Lung (tissue), 12 donors: ENCODE measurements around the gene ACACA. TPM values are rescaled to one million over a fixed set of nuclear protein-coding genes. Genes with fewer than 3 reads are reported as not detected.

ENCODE experiments used
- ATAC-seq: fragments of 200-7000 bp; cut with Tn5 transposase; one replicate; pipeline ENCODE4 v1.9.1; 2020; ENCODE audit warnings: moderate number of reproducible peaks; ENCODE audit not compliant: insufficient read depth, low FRiP score
- DNase-seq, 3 donors: peaks; one replicate each; pipeline ENCODE4 v3.0.0-alpha.2; 2013 to 2017
- H3K27ac ChIP-seq, 2 donors: one replicate each; pipeline ENCODE4 v1.5.1; 2013; ENCODE audit warnings: mild to moderate bottlenecking in 2 of 2, moderate library complexity in 2 of 2, control low read depth in 1 of 2, inconsistent platforms in 1 of 2, low read depth in 1 of 2, low read length in 1 of 2
- H3K27me3 ChIP-seq, 3 donors: one replicate each; pipeline ENCODE4 v1.5.1; 2013; ENCODE audit warnings: low read length in 2 of 3; ENCODE audit not compliant: control insufficient read depth in 3 of 3, insufficient read depth in 3 of 3
- H3K36me3 ChIP-seq, 4 donors: one replicate each; pipeline ENCODE4 v1.5.1; 2013; ENCODE audit warnings: low read length in 4 of 4, mild to moderate bottlenecking in 1 of 4, moderate library complexity in 1 of 4; ENCODE audit not compliant: control insufficient read depth in 4 of 4, insufficient read depth in 4 of 4
- H3K4me1 ChIP-seq, 5 donors: one replicate each; pipeline ENCODE4 v1.5.1; 2013; ENCODE audit warnings: low read length in 5 of 5, mild to moderate bottlenecking in 2 of 5, moderate library complexity in 1 of 5; ENCODE audit not compliant: control insufficient read depth in 5 of 5, insufficient read depth in 5 of 5
- H3K4me3 ChIP-seq: one replicate; pipeline ENCODE4 v1.5.1; 2013; ENCODE audit warnings: mild to moderate bottlenecking, control low read depth, moderate library complexity
- H3K9ac ChIP-seq, 2 donors: one replicate each; pipeline ENCODE4 v1.5.1; 2013; ENCODE audit warnings: low read length in 2 of 2, control low read depth in 1 of 2; ENCODE audit not compliant: insufficient read depth in 1 of 2
- H3K9me3 ChIP-seq, 4 donors: one replicate each; pipeline ENCODE4 v1.5.1; 2013; ENCODE audit warnings: low read length in 3 of 4, mild to moderate bottlenecking in 1 of 4, moderate library complexity in 1 of 4; ENCODE audit not compliant: control insufficient read depth in 4 of 4, insufficient read depth in 3 of 4
- WGBS, 2 donors: extraction: QIAGEN DNeasy Blood & Tissue Kit; methylation state at CpG; one replicate each; pipeline ENCODE4 v1.1.7; 2013; 5-methylcytosine and 5-hydroxymethylcytosine counted together
- polyA plus RNA-seq, 2 donors: library from polyadenylated mRNA; stranded (reverse); fragments of 200-250 nt; gene quantifications; one replicate each; pipeline ENCODE4 v1.2.1, GENCODE V29; 2013
- total RNA-seq, 2 donors: library from RNA; depleted of rRNA in 1 of 2; stranded (reverse); fragments of >200 nt in 1 of 2; gene quantifications; one replicate each; pipeline ENCODE4 v1.2.1, GENCODE V29; 2014 to 2021
- TF ChIP-seq, protein P1 (sequence below): IDR thresholded peaks from 2 replicates; pipeline ENCODE4 v1.5.1; 2012; ENCODE audit warnings: mild to moderate bottlenecking; ENCODE audit errors: control extremely low read depth, extremely low read depth
- donor health status: control.
- donor health status: control.
- donor health status: Bipolar disorder and iron deficiency.
- donor health status: healthy.
- donor health status: DM: yes; HTN: yes; CAD: no.

ACACA gene
- total and polyA plus RNA-seq, 4 donors: 26.0 to 111 (median 55.6) TPM

DNA sequence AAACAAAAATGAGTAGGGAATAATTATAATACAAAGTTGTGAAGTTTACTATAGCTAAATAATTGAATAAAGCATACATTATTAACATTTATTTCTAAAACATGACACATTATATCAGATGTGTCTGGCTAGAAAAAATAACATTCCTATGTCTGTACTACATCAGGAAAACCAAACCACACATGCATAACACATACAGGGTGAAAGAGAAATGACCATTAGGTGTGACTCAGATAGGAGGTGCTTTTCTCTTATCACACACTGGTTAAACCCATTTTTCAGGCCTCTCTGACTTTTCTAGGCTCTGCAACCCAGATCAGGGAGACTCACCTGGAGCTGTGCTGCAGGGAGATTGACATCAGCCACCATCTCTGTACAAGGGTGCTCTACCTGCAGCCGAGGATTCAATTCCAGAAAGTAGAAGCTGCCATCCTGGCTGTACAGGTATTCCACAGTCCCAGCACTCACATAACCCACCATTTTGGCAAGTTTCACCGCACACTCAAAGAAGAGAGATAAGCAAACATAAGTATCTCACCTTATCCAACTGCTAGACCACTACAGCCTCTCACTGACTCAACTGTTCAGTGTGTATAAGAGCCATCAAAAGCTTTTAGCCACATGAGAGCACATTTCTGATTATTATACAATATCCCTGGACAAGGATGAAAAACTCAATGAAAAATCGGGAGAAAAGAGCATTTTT is 147.5 kb downstream of the ACACA start:
- Histone ChIP-seq H3K27me3 (no peaks in the 10 kb centered on the region), H3K27ac (no peak overlapping the region), H3K4me3 (no peak overlapping the region), H3K9me3 (no peaks in the 10 kb centered on the region), H3K4me1 (peaks cover 0 to 8% (median 0%) of the 10 kb centered on the region in 5 donors), H3K9ac (no peak overlapping the region), H3K36me3 (peaks cover 6 to 19% (median 10%) of the 10 kb centered on the region in 4 donors)
- DNase-seq (peak in 1 of 3 donors; percentile 27), ATAC-seq (no peak)
- 75 to 93% methylated on average over 3 of the region's 3 CpGs for WGBS, 2 donors
- TF ChIP-seq, protein P1, sequence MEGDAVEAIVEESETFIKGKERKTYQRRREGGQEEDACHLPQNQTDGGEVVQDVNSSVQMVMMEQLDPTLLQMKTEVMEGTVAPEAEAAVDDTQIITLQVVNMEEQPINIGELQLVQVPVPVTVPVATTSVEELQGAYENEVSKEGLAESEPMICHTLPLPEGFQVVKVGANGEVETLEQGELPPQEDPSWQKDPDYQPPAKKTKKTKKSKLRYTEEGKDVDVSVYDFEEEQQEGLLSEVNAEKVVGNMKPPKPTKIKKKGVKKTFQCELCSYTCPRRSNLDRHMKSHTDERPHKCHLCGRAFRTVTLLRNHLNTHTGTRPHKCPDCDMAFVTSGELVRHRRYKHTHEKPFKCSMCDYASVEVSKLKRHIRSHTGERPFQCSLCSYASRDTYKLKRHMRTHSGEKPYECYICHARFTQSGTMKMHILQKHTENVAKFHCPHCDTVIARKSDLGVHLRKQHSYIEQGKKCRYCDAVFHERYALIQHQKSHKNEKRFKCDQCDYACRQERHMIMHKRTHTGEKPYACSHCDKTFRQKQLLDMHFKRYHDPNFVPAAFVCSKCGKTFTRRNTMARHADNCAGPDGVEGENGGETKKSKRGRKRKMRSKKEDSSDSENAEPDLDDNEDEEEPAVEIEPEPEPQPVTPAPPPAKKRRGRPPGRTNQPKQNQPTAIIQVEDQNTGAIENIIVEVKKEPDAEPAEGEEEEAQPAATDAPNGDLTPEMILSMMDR: no peak

DNA sequence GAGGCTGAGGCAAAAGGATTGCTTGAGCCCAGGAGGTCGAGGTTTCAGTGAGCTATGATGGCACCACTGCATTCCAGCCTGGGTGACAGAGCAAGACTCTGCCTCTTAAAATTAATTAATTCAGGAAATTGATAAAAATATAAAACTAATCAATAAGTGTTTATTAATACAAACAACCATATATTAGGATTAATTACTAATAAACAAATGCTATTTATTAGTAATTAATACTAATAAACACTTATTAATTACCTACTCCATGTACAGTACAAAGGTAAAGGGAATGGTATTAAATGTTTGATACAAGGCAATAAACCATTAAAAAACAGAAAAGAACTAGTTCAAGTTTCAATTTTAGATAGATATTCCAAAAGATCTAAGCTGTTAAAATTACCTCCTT is 150.0 kb downstream of the ACACA start:
- H3K36me3 ChIP-seq: peaks cover 4 to 16% (median 8%) of the 10 kb centered on the region in 4 donors
- TF ChIP-seq, protein P1: no peak
- ATAC-seq (no peak), DNase-seq (no peak)
- no peak overlapping the region for H3K4me3 ChIP-seq
- peaks cover 0 to 8% (median 0%) of the 10 kb centered on the region in 5 donors for H3K4me1 ChIP-seq
- no peak overlapping the region for H3K9ac ChIP-seq
- 92 to 94% methylated on average over 1 of the region's 1 CpG for WGBS, 2 donors
- no peak overlapping the region for H3K27ac ChIP-seq
- no peaks in the 10 kb centered on the region for H3K27me3 ChIP-seq
- no peaks in the 10 kb centered on the region for H3K9me3 ChIP-seq

GRCh38 chr17:37255432-37255831 is 151.2 kb downstream of the ACACA start:
- no peaks in the 10 kb centered on the region for H3K27me3 ChIP-seq
- ATAC-seq: no peak
- no peaks in the 10 kb centered on the region for H3K9me3 ChIP-seq
- H3K9ac ChIP-seq: no peak overlapping the region
- H3K36me3 ChIP-seq: peaks cover 4 to 16% (median 9%) of the 10 kb centered on the region in 4 donors
- H3K4me1 ChIP-seq: peaks cover 0 to 8% (median 0%) of the 10 kb centered on the region in 5 donors
- no peak overlapping the region for H3K4me3 ChIP-seq
- 83 to 89% methylated on average over 5 of the region's 5 CpGs for WGBS, 2 donors
- H3K27ac ChIP-seq: no peak overlapping the region
- TF ChIP-seq, protein P1: no peak
- DNase-seq: peak in 2 of 3 donors; percentile 48 to 63

DNA sequence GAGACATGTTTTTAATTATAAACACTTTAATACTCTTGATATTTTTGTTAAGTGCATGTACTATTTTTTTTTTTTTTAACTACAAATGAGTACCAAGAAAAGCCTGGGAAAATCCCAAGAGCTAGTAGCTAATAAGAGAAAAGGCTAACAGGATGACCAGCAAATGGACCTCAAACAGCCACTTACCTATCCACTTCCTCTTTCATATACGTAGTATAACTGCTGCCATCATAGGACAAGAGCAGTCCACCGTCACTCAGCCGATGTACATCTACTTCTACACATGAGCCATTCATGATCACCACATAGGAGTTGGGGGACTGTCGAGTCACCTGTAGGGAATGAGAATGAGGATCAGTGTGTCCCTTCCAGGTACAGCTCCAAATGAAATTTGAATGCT is 158.8 kb downstream of the ACACA start:
- TF ChIP-seq, protein P1: no peak
- no peak for DNase-seq

More for the DNA sequence above, 158.8 kb downstream of the ACACA start:
- Histone ChIP-seq H3K27me3 (no peaks in the 10 kb centered on the region), H3K36me3 (peaks cover 16 to 44% (median 28%) of the 10 kb centered on the region in 4 donors), H3K4me3 (no peak overlapping the region), H3K4me1 (no peaks in the 10 kb centered on the region), H3K27ac (no peak overlapping the region), H3K9me3 (no peaks in the 10 kb centered on the region), H3K9ac (no peak overlapping the region)
- no peak for ATAC-seq
- 80 to 86% methylated on average over 4 of the region's 4 CpGs for WGBS, 2 donors
